CD1c-positive myeloid dendritic cell (primary cell): Measurements from ENCODE around the gene FAM131A.

Source experiments
- DNase-seq: peaks from one replicate; pipeline ENCODE4 v3.0.0-alpha.2; 2016; ENCODE audit errors: extremely low spot score

Gene FAM131A

GRCh38 chr3:184316792-184317191 is 20.6 kb upstream of the FAM131A start:
- DNase-seq = no peak

GRCh38 chr3:184317201-184317600 is 20.2 kb upstream of the FAM131A start:
- no peak for DNase-seq

- DNase-seq = peak; percentile 85
Observed at GRCh38 chr3:184320104-184320445, 17.3 kb upstream of the FAM131A start.

- no peak for DNase-seq
Observed at GRCh38 chr3:184321666-184322065, 15.7 kb upstream of the FAM131A start.

GRCh38 chr3:184322731-184323487 is 14.5 kb upstream of the FAM131A start:
- DNase-seq = peak; percentile 85

GRCh38 chr3:184323696-184324095 is 13.7 kb upstream of the FAM131A start:
- DNase-seq = no peak

GRCh38 chr3:184325269-184325668 is 12.1 kb upstream of the FAM131A start:
- no peak for DNase-seq

GRCh38 chr3:184325715-184326369 is 11.6 kb upstream of the FAM131A start:
- DNase-seq = no peak

- no peak for DNase-seq
Observed at GRCh38 chr3:184327171-184327570, 10.2 kb upstream of the FAM131A start.

GRCh38 chr3:184328516-184328915 is 8.9 kb upstream of the FAM131A start:
- DNase-seq = no peak

- no peak for DNase-seq
Observed at GRCh38 chr3:184332370-184333090, 4.9 kb upstream of the FAM131A start.

GRCh38 chr3:184333190-184333589 is 4.2 kb upstream of the FAM131A start:
- no peak for DNase-seq

GRCh38 chr3:184333700-184334099 is 3.7 kb upstream of the FAM131A start:
- no peak for DNase-seq

GRCh38 chr3:184334470-184335158 is 2.8 kb upstream of the FAM131A start:
- peak; percentile 23 for DNase-seq

GRCh38 chr3:184335291-184335660 is 2.1 kb upstream of the FAM131A start:
- no peak for DNase-seq

- DNase-seq = peak; percentile 89
Observed at GRCh38 chr3:184335661-184336546, 1.5 kb upstream of the FAM131A start.

- peak; percentile 74 for DNase-seq
Observed at GRCh38 chr3:184336547-184337398, 627 bp upstream of the FAM131A start.

- no peak for DNase-seq
Observed at GRCh38 chr3:184337981-184338380, 581 bp downstream of the FAM131A start.

- peak; percentile 76 for DNase-seq
Observed at GRCh38 chr3:184338511-184338945, 1.1 kb downstream of the FAM131A start.

- no peak for DNase-seq
Observed at GRCh38 chr3:184339001-184339400, 1.6 kb downstream of the FAM131A start.
